ENCODE measurements around the gene LRRC47.
"Not testable (repeated sequence)": the region's sequence is repeated elsewhere in the genome, so short reads cannot be mapped to it uniquely, and the experiment has no call there.

The LRRC47 gene

GRCh38 chr1:3805038-3805437, 8.7 kb upstream of the LRRC47 start:
- no peak overlapping the region for H3K18ac ChIP-seq (ENCODE audit: low read length)
- H3K23ac ChIP-seq (ENCODE audit: low read length) = no peak overlapping the region
- no peak overlapping the region for H3K27ac ChIP-seq (ENCODE audit: low read depth, low read length)
- no peaks in the 10 kb centered on the region for H3K79me2 ChIP-seq (ENCODE audit: control insufficient read depth, insufficient read depth, low read length, poor library complexity)
- H3K36me3 ChIP-seq (ENCODE audit: control insufficient read depth in 1 of 2, insufficient read depth in 2 of 2, low read length in 2 of 2) = no peaks in the 10 kb centered on the region
- H4K12ac ChIP-seq (ENCODE audit: low read depth, low read length) = no peak overlapping the region
- no peak overlapping the region for H4K91ac ChIP-seq (ENCODE audit: low read depth, low read length)
- H3K27me3 ChIP-seq (ENCODE audit: insufficient read depth, low read length) = no peaks in the 10 kb centered on the region
- H3K4me2 ChIP-seq (ENCODE audit: low read length) = no peak overlapping the region
- H2BK12ac ChIP-seq (ENCODE audit: low read length) = no peak overlapping the region
- no peak overlapping the region for H3K4ac ChIP-seq (ENCODE audit: low read depth, low read length)
- no peaks in the 10 kb centered on the region for H3K4me1 ChIP-seq (ENCODE audit: control insufficient read depth in 1 of 2, insufficient read depth in 2 of 2, low read length in 2 of 2)
- no peak for DNase-seq
- no peak overlapping the region for H2AK5ac ChIP-seq (ENCODE audit: low read length)
- H3K14ac ChIP-seq (ENCODE audit: low read length) = no peak overlapping the region
- H3K4me3 ChIP-seq (ENCODE audit: low read depth, low read length) = no peak overlapping the region
- H3K9ac ChIP-seq (ENCODE audit: low read length) = no peak overlapping the region
- H3K9me3 ChIP-seq (ENCODE audit: insufficient read depth, low read depth, low read length) = peaks cover 25% of the 10 kb centered on the region
- no peak overlapping the region for H2BK5ac ChIP-seq (ENCODE audit: low read depth, low read length, poor library complexity)
- H4K8ac ChIP-seq (ENCODE audit: low read depth, low read length) = no peak overlapping the region
- H2BK120ac ChIP-seq (ENCODE audit: insufficient read depth, low read length, poor library complexity) = no peak overlapping the region
- no CpG with 5 or more reads among the region's 11 CpGs for WGBS (ENCODE audit: extremely low coverage, insufficient coverage, insufficient read length)
- H2AFZ ChIP-seq (ENCODE audit: insufficient read depth, low read length, poor library complexity) = no peak overlapping the region
- no peaks in the 10 kb centered on the region for H3K79me1 ChIP-seq (ENCODE audit: low read length)

- H3K79me2 ChIP-seq (ENCODE audit: control insufficient read depth, insufficient read depth, low read length, poor library complexity); H3K4me3 ChIP-seq (ENCODE audit: low read depth, low read length); H3K4ac ChIP-seq (ENCODE audit: low read depth, low read length); H2AK5ac ChIP-seq (ENCODE audit: low read length); H3K27ac ChIP-seq (ENCODE audit: low read depth, low read length); H3K36me3 ChIP-seq (ENCODE audit: control insufficient read depth in 1 of 2, insufficient read depth in 2 of 2, low read length in 2 of 2); H4K91ac ChIP-seq (ENCODE audit: low read depth, low read length); H3K14ac ChIP-seq (ENCODE audit: low read length); H3K9ac ChIP-seq (ENCODE audit: low read length); H3K27me3 ChIP-seq (ENCODE audit: insufficient read depth, low read length); H2BK120ac ChIP-seq (ENCODE audit: insufficient read depth, low read length, poor library complexity); H3K18ac ChIP-seq (ENCODE audit: low read length); H3K4me1 ChIP-seq (ENCODE audit: control insufficient read depth in 1 of 2, insufficient read depth in 2 of 2, low read length in 2 of 2); H3K23ac ChIP-seq (ENCODE audit: low read length); H4K8ac ChIP-seq (ENCODE audit: low read depth, low read length); H2BK5ac ChIP-seq (ENCODE audit: low read depth, low read length, poor library complexity); DNase-seq; H3K79me1 ChIP-seq (ENCODE audit: low read length); H2BK12ac ChIP-seq (ENCODE audit: low read length); H3K4me2 ChIP-seq (ENCODE audit: low read length); H4K12ac ChIP-seq (ENCODE audit: low read depth, low read length); H2AFZ ChIP-seq (ENCODE audit: insufficient read depth, low read length, poor library complexity): not testable (repeated sequence)
- WGBS (ENCODE audit: extremely low coverage, insufficient coverage, insufficient read length) = no CpG with 5 or more reads among the region's 7 CpGs
- peaks cover 24% of the 10 kb centered on the region for H3K9me3 ChIP-seq (ENCODE audit: insufficient read depth, low read depth, low read length)
These were observed 8.3 kb upstream of the LRRC47 start for GRCh38 chr1:3804627-3804944.

- Histone ChIP-seq H3K27me3 (ENCODE audit: insufficient read depth, low read length) (no peaks in the 10 kb centered on the region), H3K4me2 (ENCODE audit: low read length) (no peak overlapping the region), H4K8ac (ENCODE audit: low read depth, low read length) (no peak overlapping the region), H3K79me2 (ENCODE audit: control insufficient read depth, insufficient read depth, low read length, poor library complexity) (no peaks in the 10 kb centered on the region), H3K36me3 (ENCODE audit: control insufficient read depth in 1 of 2, insufficient read depth in 2 of 2, low read length in 2 of 2) (no peaks in the 10 kb centered on the region), H3K79me1 (ENCODE audit: low read length) (no peaks in the 10 kb centered on the region), H3K23ac (ENCODE audit: low read length) (no peak overlapping the region), H3K4me3 (ENCODE audit: low read depth, low read length) (no peak overlapping the region), H3K9ac (ENCODE audit: low read length) (no peak overlapping the region), H2BK120ac (ENCODE audit: insufficient read depth, low read length, poor library complexity) (no peak overlapping the region), H4K91ac (ENCODE audit: low read depth, low read length) (no peak overlapping the region), H2AK5ac (ENCODE audit: low read length) (no peak overlapping the region), H3K9me3 (ENCODE audit: insufficient read depth, low read depth, low read length) (peaks cover 22% of the 10 kb centered on the region), H3K4me1 (ENCODE audit: control insufficient read depth in 1 of 2, insufficient read depth in 2 of 2, low read length in 2 of 2) (no peaks in the 10 kb centered on the region), H3K4ac (ENCODE audit: low read depth, low read length) (no peak overlapping the region), H2BK12ac (ENCODE audit: low read length) (no peak overlapping the region), H3K14ac (ENCODE audit: low read length) (no peak overlapping the region), H2BK5ac (ENCODE audit: low read depth, low read length, poor library complexity) (no peak overlapping the region), H3K18ac (ENCODE audit: low read length) (no peak overlapping the region), H2AFZ (ENCODE audit: insufficient read depth, low read length, poor library complexity) (no peak overlapping the region), H3K27ac (ENCODE audit: low read depth, low read length) (no peak overlapping the region), H4K12ac (ENCODE audit: low read depth, low read length) (no peak overlapping the region)
- no CpG with 5 or more reads among the region's 19 CpGs for WGBS (ENCODE audit: extremely low coverage, insufficient coverage, insufficient read length)
- no peak for DNase-seq
These were observed 7.8 kb upstream of the LRRC47 start for GRCh38 chr1:3803905-3804626.

- H3K79me1 ChIP-seq (ENCODE audit: low read length); H3K23ac ChIP-seq (ENCODE audit: low read length); H3K79me2 ChIP-seq (ENCODE audit: control insufficient read depth, insufficient read depth, low read length, poor library complexity); H2BK12ac ChIP-seq (ENCODE audit: low read length); H3K4ac ChIP-seq (ENCODE audit: low read depth, low read length); H3K27ac ChIP-seq (ENCODE audit: low read depth, low read length); H3K4me1 ChIP-seq (ENCODE audit: control insufficient read depth in 1 of 2, insufficient read depth in 2 of 2, low read length in 2 of 2); H4K8ac ChIP-seq (ENCODE audit: low read depth, low read length); H3K9me3 ChIP-seq (ENCODE audit: insufficient read depth, low read depth, low read length); H3K36me3 ChIP-seq (ENCODE audit: control insufficient read depth in 1 of 2, insufficient read depth in 2 of 2, low read length in 2 of 2); H3K18ac ChIP-seq (ENCODE audit: low read length); H2BK120ac ChIP-seq (ENCODE audit: insufficient read depth, low read length, poor library complexity); H3K4me2 ChIP-seq (ENCODE audit: low read length); H3K14ac ChIP-seq (ENCODE audit: low read length); DNase-seq; H4K12ac ChIP-seq (ENCODE audit: low read depth, low read length); H3K27me3 ChIP-seq (ENCODE audit: insufficient read depth, low read length); H2BK5ac ChIP-seq (ENCODE audit: low read depth, low read length, poor library complexity); H3K9ac ChIP-seq (ENCODE audit: low read length); H2AFZ ChIP-seq (ENCODE audit: insufficient read depth, low read length, poor library complexity); H3K4me3 ChIP-seq (ENCODE audit: low read depth, low read length); H2AK5ac ChIP-seq (ENCODE audit: low read length); H4K91ac ChIP-seq (ENCODE audit: low read depth, low read length): not testable (repeated sequence)
- WGBS (ENCODE audit: extremely low coverage, insufficient coverage, insufficient read length) = no CpG with 5 or more reads among the region's 3 CpGs
These were observed 4.5 kb upstream of the LRRC47 start for GRCh38 chr1:3800795-3801194.

Measured in trophoblast cell (in vitro differentiated cells and primary cell).